Fibroblast of mammary gland (primary cell): ENCODE measurements around the gene C1orf115.

Experiments
- DNase-seq: peaks from one replicate; pipeline ENCODE4 v3.0.0-alpha.2; 2010; ENCODE audit warnings: low read depth
- H3K4me3 ChIP-seq: 2 replicates; pipeline ENCODE4 v1.5.1; 2011; ENCODE audit warnings: low read depth, mild to moderate bottlenecking, low read length, moderate library complexity; ENCODE audit not compliant: control insufficient read depth
- CTCF ChIP-seq: conservative IDR thresholded peaks from 2 replicates; pipeline ENCODE4 v1.5.1; 2011; ENCODE audit warnings: low read depth, low read length, inconsistent platforms; ENCODE audit not compliant: control insufficient read depth, insufficient read depth

Gene C1orf115

GRCh38 chr1:220690140-220691052 lies at the start of gene C1orf115:
Gene C1orf115 (plus strand): TSS chr1:220690363. CDS start chr1:220690403, 40 bp downstream.
- peak; percentile 28 for DNase-seq
- peak; percentile 54 for TF ChIP-seq CTCF
- H3K4me3 ChIP-seq, result peak within 1 kb of the TSS; percentile 48

- DNase-seq, result no peak
- TF ChIP-seq CTCF, result no peak
- H3K4me3 ChIP-seq, result no peak overlapping the region
Measured at GRCh38 chr1:220642285-220642684, 47.9 kb upstream of the C1orf115 start.

- no peak overlapping the region for H3K4me3 ChIP-seq
- no peak for TF ChIP-seq CTCF
- DNase-seq, result no peak
Measured at GRCh38 chr1:220652995-220653394, 37.2 kb upstream of the C1orf115 start.

GRCh38 chr1:220655509-220655908 lies 34.7 kb upstream of the C1orf115 start:
- H3K4me3 ChIP-seq, result no peak overlapping the region
- DNase-seq, result no peak
- no peak for TF ChIP-seq CTCF

GRCh38 chr1:220655961-220656740 lies 34.0 kb upstream of the C1orf115 start:
- DNase-seq, result no peak
- no peak overlapping the region for H3K4me3 ChIP-seq
- TF ChIP-seq CTCF, result no peak

- H3K4me3 ChIP-seq, result no peak overlapping the region
- no peak for TF ChIP-seq CTCF
- DNase-seq, result no peak
Measured at GRCh38 chr1:220666349-220666748, 23.8 kb upstream of the C1orf115 start.
